IMR-90 (cell line): ENCODE measurements around the gene ZNF76.

ENCODE experiments used
- BHLHE40 ChIP-seq: fragments of 150-350 bp; IDR thresholded peaks from 2 replicates; pipeline ENCODE4 v1.6.1; 2016; ENCODE audit warnings: mild to moderate bottlenecking, low read depth, low read length
- CEBPB ChIP-seq: IDR thresholded peaks from 2 replicates; pipeline ENCODE4 v1.6.1; 2012; ENCODE audit warnings: low read depth, low read length, improper control_type of control experiment
- POLR2A ChIP-seq: IDR thresholded peaks from 2 replicates; pipeline ENCODE4 v1.6.1; 2012; ENCODE audit warnings: mild to moderate bottlenecking, low read depth, low read length
- RAD21 ChIP-seq: IDR thresholded peaks from 2 replicates; pipeline ENCODE4 v1.6.1; 2012; ENCODE audit warnings: low read length, improper control_type of control experiment
- RFX5 ChIP-seq: IDR thresholded peaks from 2 replicates; pipeline ENCODE4 v1.8.0; 2012; ENCODE audit warnings: low read depth, mild to moderate bottlenecking, low read length, moderate library complexity
- SMC3 ChIP-seq: fragments of 150-350 bp; IDR thresholded peaks from 2 replicates; pipeline ENCODE4 v1.6.1; 2016; ENCODE audit warnings: low read depth, mild to moderate bottlenecking, antibody characterized with exemption, low read length, moderate library complexity
- TF ChIP-seq, protein P1 (sequence below): conservative IDR thresholded peaks from 2 replicates; pipeline ENCODE4 v1.5.1; 2012; ENCODE audit warnings: mild to moderate bottlenecking, low read depth, low read length, improper control_type of control experiment
- TF ChIP-seq, protein P2 (sequence below): fragments of 150-350 bp; IDR thresholded peaks from 2 replicates; pipeline ENCODE4 v1.6.1; 2016; ENCODE audit warnings: low read depth, mild to moderate bottlenecking, low read length, moderate library complexity, borderline replicate concordance

DNA sequence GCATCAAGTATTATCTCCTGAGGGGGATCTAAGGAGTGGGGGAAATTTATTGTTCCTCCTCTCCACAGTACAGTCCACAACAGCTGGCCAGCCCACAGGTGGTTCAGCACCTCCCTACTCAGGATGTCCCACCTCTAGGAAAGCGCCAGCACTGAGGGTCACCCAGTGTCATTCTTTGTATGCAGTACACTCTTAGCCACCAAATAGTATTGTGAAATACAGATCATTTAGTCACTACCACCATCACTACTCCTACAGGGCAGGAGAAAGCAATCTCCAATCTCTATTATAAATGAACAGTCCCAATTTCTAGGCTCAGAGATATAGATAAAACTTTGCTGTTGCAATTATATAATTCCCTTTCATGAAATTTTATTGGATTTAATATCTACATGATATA lies 6.3 kb upstream of the ZNF76 start:
- TF ChIP-seq BHLHE40 = no peak
- TF ChIP-seq, protein P1, sequence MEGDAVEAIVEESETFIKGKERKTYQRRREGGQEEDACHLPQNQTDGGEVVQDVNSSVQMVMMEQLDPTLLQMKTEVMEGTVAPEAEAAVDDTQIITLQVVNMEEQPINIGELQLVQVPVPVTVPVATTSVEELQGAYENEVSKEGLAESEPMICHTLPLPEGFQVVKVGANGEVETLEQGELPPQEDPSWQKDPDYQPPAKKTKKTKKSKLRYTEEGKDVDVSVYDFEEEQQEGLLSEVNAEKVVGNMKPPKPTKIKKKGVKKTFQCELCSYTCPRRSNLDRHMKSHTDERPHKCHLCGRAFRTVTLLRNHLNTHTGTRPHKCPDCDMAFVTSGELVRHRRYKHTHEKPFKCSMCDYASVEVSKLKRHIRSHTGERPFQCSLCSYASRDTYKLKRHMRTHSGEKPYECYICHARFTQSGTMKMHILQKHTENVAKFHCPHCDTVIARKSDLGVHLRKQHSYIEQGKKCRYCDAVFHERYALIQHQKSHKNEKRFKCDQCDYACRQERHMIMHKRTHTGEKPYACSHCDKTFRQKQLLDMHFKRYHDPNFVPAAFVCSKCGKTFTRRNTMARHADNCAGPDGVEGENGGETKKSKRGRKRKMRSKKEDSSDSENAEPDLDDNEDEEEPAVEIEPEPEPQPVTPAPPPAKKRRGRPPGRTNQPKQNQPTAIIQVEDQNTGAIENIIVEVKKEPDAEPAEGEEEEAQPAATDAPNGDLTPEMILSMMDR = no peak
- no peak for TF ChIP-seq RFX5
- no peak for TF ChIP-seq RAD21
- no peak for TF ChIP-seq POLR2A
- TF ChIP-seq, protein P2, sequence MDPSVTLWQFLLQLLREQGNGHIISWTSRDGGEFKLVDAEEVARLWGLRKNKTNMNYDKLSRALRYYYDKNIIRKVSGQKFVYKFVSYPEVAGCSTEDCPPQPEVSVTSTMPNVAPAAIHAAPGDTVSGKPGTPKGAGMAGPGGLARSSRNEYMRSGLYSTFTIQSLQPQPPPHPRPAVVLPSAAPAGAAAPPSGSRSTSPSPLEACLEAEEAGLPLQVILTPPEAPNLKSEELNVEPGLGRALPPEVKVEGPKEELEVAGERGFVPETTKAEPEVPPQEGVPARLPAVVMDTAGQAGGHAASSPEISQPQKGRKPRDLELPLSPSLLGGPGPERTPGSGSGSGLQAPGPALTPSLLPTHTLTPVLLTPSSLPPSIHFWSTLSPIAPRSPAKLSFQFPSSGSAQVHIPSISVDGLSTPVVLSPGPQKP = no peak
- no peak for TF ChIP-seq SMC3
- peak; percentile 78 for TF ChIP-seq CEBPB
